Activated B cell treated with CpG ODN at 0.5 μM for 24 hours (primary cell): ENCODE measurements around the gene ZRANB3. TPM values are rescaled to one million over a fixed set of nuclear protein-coding genes. Genes with fewer than 3 reads are reported as not detected.

Experiments
- ATAC-seq: fragments of 200-7000 bp; cut with Tn5 transposase; one replicate; pipeline ENCODE4 v1.10.0; 2021; ENCODE audit warnings: low read depth, mild to moderate bottlenecking, moderate library complexity
- CTCF ChIA-PET: fragments of 350-600 bp; sonication (Branson Sonifier 250); formaldehyde crosslinking; loops from one replicate; lab custom pipeline; 2021; ENCODE audit warnings: antibody characterized with exemption; lab: Charles Lee
- POLR2A ChIA-PET: fragments of 350-600 bp; sonication (Branson Sonifier 250); formaldehyde crosslinking; loops from one replicate; lab custom pipeline; 2021; ENCODE audit warnings: antibody characterized with exemption; lab: Charles Lee
- DNase-seq: peaks from one replicate; pipeline ENCODE4 v3.0.0; 2022
- H3K27ac Mint-ChIP-seq: one replicate; pipeline ENCODE4 v1.8.0; 2020; ENCODE audit warnings: mixed read lengths
- H3K27me3 Mint-ChIP-seq: one replicate; pipeline ENCODE4 v1.8.0; 2021; ENCODE audit warnings: mixed read lengths
- H3K36me3 Mint-ChIP-seq: one replicate; pipeline ENCODE4 v1.8.0; 2021; ENCODE audit warnings: low read depth, mixed read lengths
- H3K4me1 Mint-ChIP-seq: one replicate; pipeline ENCODE4 v1.8.0; 2021; ENCODE audit warnings: mixed read lengths
- H3K4me3 Mint-ChIP-seq: one replicate; pipeline ENCODE4 v1.8.0; 2020; ENCODE audit warnings: mild to moderate bottlenecking, mixed read lengths
- H3K9me3 Mint-ChIP-seq: one replicate; pipeline ENCODE4 v1.8.0; 2020; ENCODE audit warnings: mixed read lengths
- CTCF ChIP-seq: fragments of 200-600 bp; IDR thresholded peaks from one replicate; pipeline ENCODE4 v1.8.0; 2022; ENCODE audit warnings: antibody characterized with exemption, mild to moderate bottlenecking
- intact Hi-C: fragments of 100-400 bp; cut with micrococcal nuclease; formaldehyde crosslinking; loops from one replicate; pipeline ENCODE4 v1.15.1; 2024
- total RNA-seq: library from RNA; stranded (reverse); gene quantifications from 2 replicates; pipeline ENCODE4 v1.2.3, GENCODE V29; 2022

Gene ZRANB3
- total RNA-seq, 1 donor from 2014 or later = 14.4 TPM

- Mint-ChIP-seq H3K27me3 (no peaks in the 10 kb centered on the region), H3K4me1 (no peaks in the 10 kb centered on the region), H3K4me3 (no peak overlapping the region), H3K27ac (no peak overlapping the region), H3K9me3 (no peaks in the 10 kb centered on the region), H3K36me3 (peaks cover 3% of the 10 kb centered on the region)
- TF ChIP-seq CTCF = no peak
- intact Hi-C loops = no loop called here
- DNase-seq = no peak
- CTCF ChIA-PET = no interaction called here
- ATAC-seq = no peak
- POLR2A ChIA-PET = no interaction called here
These were observed 213.6 kb downstream of the ZRANB3 start for GRCh38 chr2:135317375-135317774.

GRCh38 chr2:135311962-135312361 lies 219.1 kb downstream of the ZRANB3 start:
- Mint-ChIP-seq H3K36me3 (peaks cover 9% of the 10 kb centered on the region), H3K4me1 (no peaks in the 10 kb centered on the region), H3K4me3 (no peak overlapping the region), H3K27ac (no peak overlapping the region), H3K9me3 (peaks cover 5% of the 10 kb centered on the region), H3K27me3 (no peaks in the 10 kb centered on the region)
- POLR2A ChIA-PET = no interaction called here
- intact Hi-C loops = no loop called here
- CTCF ChIA-PET = no interaction called here
- ATAC-seq (no peak), DNase-seq (no peak)
- no peak for TF ChIP-seq CTCF

- DNase-seq (no peak), ATAC-seq (no peak)
- intact Hi-C loops = no loop called here
- Mint-ChIP-seq H3K4me1 (no peaks in the 10 kb centered on the region), H3K4me3 (no peak overlapping the region), H3K36me3 (peaks cover 9% of the 10 kb centered on the region), H3K9me3 (peaks cover 5% of the 10 kb centered on the region), H3K27ac (no peak overlapping the region), H3K27me3 (no peaks in the 10 kb centered on the region)
- POLR2A ChIA-PET = no interaction called here
- TF ChIP-seq CTCF = no peak
- CTCF ChIA-PET = no interaction called here
These were observed 219.8 kb downstream of the ZRANB3 start for GRCh38 chr2:135311268-135311667.

GRCh38 chr2:135304694-135305093 lies 226.3 kb downstream of the ZRANB3 start:
- CTCF ChIA-PET = no interaction called here
- POLR2A ChIA-PET = no interaction called here
- no peak for DNase-seq

GRCh38 chr2:135299658-135300244 lies 231.3 kb downstream of the ZRANB3 start:
- intact Hi-C loops = no loop called here
- Mint-ChIP-seq H3K27ac (no peak overlapping the region), H3K27me3 (no peaks in the 10 kb centered on the region), H3K9me3 (peaks cover 18% of the 10 kb centered on the region), H3K36me3 (peaks cover 12% of the 10 kb centered on the region), H3K4me3 (no peak overlapping the region), H3K4me1 (no peaks in the 10 kb centered on the region)
- TF ChIP-seq CTCF = no peak
- ATAC-seq = no peak
- DNase-seq = no peak
- CTCF ChIA-PET = no interaction called here
- POLR2A ChIA-PET = no interaction called here

More at GRCh38 chr2:135304694-135305093, 226.3 kb downstream of the ZRANB3 start:
- Mint-ChIP-seq H3K27ac (no peak overlapping the region), H3K4me3 (no peak overlapping the region), H3K27me3 (no peaks in the 10 kb centered on the region), H3K4me1 (no peaks in the 10 kb centered on the region), H3K9me3 (peaks cover 12% of the 10 kb centered on the region), H3K36me3 (peaks cover 11% of the 10 kb centered on the region)
- TF ChIP-seq CTCF = no peak
- ATAC-seq = no peak
- intact Hi-C loops = no loop called here
